Stimulated activated CD8-positive, alpha-beta memory T cell treated with anti-CD3 and anti-CD28 coated beads, Interleukin-2, amount 100 ng/mL, for 1 hour (primary cell): ENCODE measurements around the gene FCN1.
"Not testable (repeated sequence)": the region's sequence is repeated elsewhere in the genome, so short reads cannot be mapped to it uniquely, and the experiment has no call there.

Source experiments
- DNase-seq, 2 donors: peaks; one replicate each; pipeline ENCODE4 v3.0.0-alpha.2; 2020; ENCODE audit warnings: low read depth in 2 of 2

The FCN1 gene

GRCh38 chr9:134872482-134873231 is 45.1 kb downstream of the FCN1 start:
- DNase-seq = no peak

GRCh38 chr9:134871697-134872340 is 45.9 kb downstream of the FCN1 start:
- no peak for DNase-seq

- no peak for DNase-seq
These were observed 46.7 kb downstream of the FCN1 start for GRCh38 chr9:134870746-134871662.

- DNase-seq = no peak
These were observed 47.4 kb downstream of the FCN1 start for GRCh38 chr9:134870301-134870694.

GRCh38 chr9:134869554-134870300 is 48.0 kb downstream of the FCN1 start:
- no peak for DNase-seq

GRCh38 chr9:134868751-134869553 is 48.8 kb downstream of the FCN1 start:
- DNase-seq = no peak

- no peak for DNase-seq
These were observed 49.6 kb downstream of the FCN1 start for GRCh38 chr9:134867917-134868750.

- no peak for DNase-seq
These were observed 52.9 kb downstream of the FCN1 start for GRCh38 chr9:134864821-134865190.

GRCh38 chr9:134863941-134864820 is 53.5 kb downstream of the FCN1 start:
- no peak for DNase-seq

- DNase-seq = no peak
These were observed 54.3 kb downstream of the FCN1 start for GRCh38 chr9:134863306-134863902.

GRCh38 chr9:134861595-134862334 is 55.9 kb downstream of the FCN1 start:
- DNase-seq = no peak

- DNase-seq = no peak
These were observed 57.2 kb downstream of the FCN1 start for GRCh38 chr9:134860510-134860909.

- DNase-seq = no peak
These were observed 59.5 kb downstream of the FCN1 start for GRCh38 chr9:134858051-134858841.

- not testable (repeated sequence) for DNase-seq
These were observed 60.3 kb downstream of the FCN1 start for GRCh38 chr9:134857451-134857850.

- no peak for DNase-seq
These were observed 61.8 kb downstream of the FCN1 start for GRCh38 chr9:134855900-134856377.
